ENCODE measurements around the gene FEM1A.
A peak's percentile ranks its signal among the peaks of the same experiment; 100 is the strongest.
"Not testable (repeated sequence)": the region's sequence is repeated elsewhere in the genome, so short reads cannot be mapped to it uniquely, and the experiment has no call there.

Gene FEM1A

GRCh38 chr19:4823577-4823976 lies 32.0 kb downstream of the FEM1A start:
- Histone ChIP-seq H3K36me3 (ENCODE audit: control insufficient read depth, insufficient read depth, low read length) (no peaks in the 10 kb centered on the region), H3K4me1 (ENCODE audit: control insufficient read depth, insufficient read depth, low read length, poor library complexity, severe bottlenecking) (no peaks in the 10 kb centered on the region), H3K9me3 (ENCODE audit: control insufficient read depth, low read length) (no peaks in the 10 kb centered on the region), H3K4me3 (ENCODE audit: insufficient read depth, low read depth, low read length, poor library complexity, severe bottlenecking) (no peak overlapping the region), H3K27ac (ENCODE audit: insufficient read depth, low read length, poor library complexity, severe bottlenecking) (no peak overlapping the region), H3K27me3 (replicated peaks; ENCODE audit: control insufficient read depth, insufficient read depth, low read length, poor library complexity, severe bottlenecking) (no peaks in the 10 kb centered on the region)
- no peak for DNase-seq

- H3K4me3 ChIP-seq (ENCODE audit: insufficient read depth, low read depth, low read length, poor library complexity, severe bottlenecking) = no peak overlapping the region
- peak overlapping the region; percentile 45 for H3K27ac ChIP-seq (ENCODE audit: insufficient read depth, low read length, poor library complexity, severe bottlenecking)
- no peak for DNase-seq
- peaks cover 14% of the 10 kb centered on the region for H3K4me1 ChIP-seq (ENCODE audit: control insufficient read depth, insufficient read depth, low read length, poor library complexity, severe bottlenecking)
- H3K27me3 ChIP-seq (replicated peaks; ENCODE audit: control insufficient read depth, insufficient read depth, low read length, poor library complexity, severe bottlenecking) = no peaks in the 10 kb centered on the region
- no peaks in the 10 kb centered on the region for H3K9me3 ChIP-seq (ENCODE audit: control insufficient read depth, low read length)
- H3K36me3 ChIP-seq (ENCODE audit: control insufficient read depth, insufficient read depth, low read length) = no peaks in the 10 kb centered on the region
Observed at GRCh38 chr19:4829001-4829712, 37.6 kb downstream of the FEM1A start.

GRCh38 chr19:4830332-4830731 lies 38.8 kb downstream of the FEM1A start:
- H3K27me3 ChIP-seq (replicated peaks; ENCODE audit: control insufficient read depth, insufficient read depth, low read length, poor library complexity, severe bottlenecking) = no peaks in the 10 kb centered on the region
- H3K27ac ChIP-seq (ENCODE audit: insufficient read depth, low read length, poor library complexity, severe bottlenecking) = peak overlapping the region; percentile 78
- H3K9me3 ChIP-seq (ENCODE audit: control insufficient read depth, low read length) = no peaks in the 10 kb centered on the region
- no peak for DNase-seq
- H3K4me3 ChIP-seq (ENCODE audit: insufficient read depth, low read depth, low read length, poor library complexity, severe bottlenecking) = peak overlapping the region; percentile 91
- H3K36me3 ChIP-seq (ENCODE audit: control insufficient read depth, insufficient read depth, low read length) = no peaks in the 10 kb centered on the region
- peaks cover 14% of the 10 kb centered on the region for H3K4me1 ChIP-seq (ENCODE audit: control insufficient read depth, insufficient read depth, low read length, poor library complexity, severe bottlenecking)

DNA sequence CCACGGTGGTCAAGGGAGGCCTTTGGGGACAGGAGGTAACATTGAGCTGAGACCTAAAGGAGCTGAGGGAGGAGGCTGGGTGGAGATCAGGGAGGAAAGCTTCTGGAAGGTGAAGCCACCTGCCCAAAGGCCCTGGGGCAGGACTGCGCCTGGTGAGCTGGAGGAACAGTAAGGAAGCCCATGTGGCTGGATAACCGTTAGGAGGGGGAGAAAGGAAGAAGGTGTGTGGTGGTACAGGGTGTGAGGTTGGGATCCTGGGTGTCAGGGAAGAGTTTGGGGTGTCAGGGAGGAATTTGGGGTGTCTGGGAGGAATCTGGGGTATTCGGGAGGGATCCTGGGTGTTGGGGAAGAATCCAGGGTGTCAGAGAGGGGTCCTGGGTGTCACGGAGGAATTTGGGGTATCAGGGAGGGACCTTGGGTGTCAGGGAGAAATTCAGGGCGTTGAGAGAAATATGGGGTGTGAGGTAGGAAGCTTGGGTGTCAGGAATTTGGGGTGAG lies 39.3 kb downstream of the FEM1A start:
- Histone ChIP-seq H3K4me1 (ENCODE audit: control insufficient read depth, insufficient read depth, low read length, poor library complexity, severe bottlenecking) (peaks cover 14% of the 10 kb centered on the region), H3K27ac (ENCODE audit: insufficient read depth, low read length, poor library complexity, severe bottlenecking) (peak overlapping the region; percentile 78), H3K27me3 (replicated peaks; ENCODE audit: control insufficient read depth, insufficient read depth, low read length, poor library complexity, severe bottlenecking) (no peaks in the 10 kb centered on the region), H3K36me3 (ENCODE audit: control insufficient read depth, insufficient read depth, low read length) (no peaks in the 10 kb centered on the region), H3K4me3 (ENCODE audit: insufficient read depth, low read depth, low read length, poor library complexity, severe bottlenecking) (peak overlapping the region; percentile 91), H3K9me3 (ENCODE audit: control insufficient read depth, low read length) (no peaks in the 10 kb centered on the region)
- no peak for DNase-seq

- Histone ChIP-seq H3K36me3 (ENCODE audit: control insufficient read depth, insufficient read depth, low read length) (no peaks in the 10 kb centered on the region), H3K27me3 (replicated peaks; ENCODE audit: control insufficient read depth, insufficient read depth, low read length, poor library complexity, severe bottlenecking) (no peaks in the 10 kb centered on the region), H3K4me3 (ENCODE audit: insufficient read depth, low read depth, low read length, poor library complexity, severe bottlenecking) (peak within 1 kb of the TSS; percentile 91), H3K9me3 (ENCODE audit: control insufficient read depth, low read length) (no peaks in the 10 kb centered on the region), H3K27ac (ENCODE audit: insufficient read depth, low read length, poor library complexity, severe bottlenecking) (peak within 1 kb of the TSS; percentile 78), H3K4me1 (ENCODE audit: control insufficient read depth, insufficient read depth, low read length, poor library complexity, severe bottlenecking) (peaks cover 14% of the 10 kb centered on the region)
- DNase-seq = peak; percentile 75 to 85 (median 81)
Observed at GRCh38 chr19:4831304-4831978, 39.9 kb downstream of the FEM1A start, which contains the start of gene TICAM1. Gene TICAM1 (minus strand): TSS chr19:4831712. CDS start chr19:4818377, 13,335 bp downstream.

DNA sequence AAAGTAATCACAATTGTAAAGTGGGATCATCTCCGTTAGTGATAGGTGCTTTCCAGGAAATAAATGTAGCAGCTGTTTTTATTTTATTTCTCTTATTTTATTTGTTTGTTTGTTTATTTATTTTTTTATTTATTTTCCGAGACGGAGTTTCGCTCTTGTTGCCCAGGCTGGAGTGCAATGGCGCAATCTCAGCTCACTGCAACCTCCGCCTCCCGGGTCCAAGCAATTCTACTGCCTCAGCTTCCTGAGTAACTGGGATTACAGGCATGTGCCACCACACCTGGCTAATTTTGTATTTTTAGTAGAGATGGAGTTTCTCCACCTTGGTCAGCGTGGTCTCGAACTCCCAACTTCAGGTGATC lies 40.4 kb downstream of the FEM1A start:
- peak overlapping the region; percentile 91 for H3K4me3 ChIP-seq (ENCODE audit: insufficient read depth, low read depth, low read length, poor library complexity, severe bottlenecking)

GRCh38 chr19:4832776-4833175 lies 41.2 kb downstream of the FEM1A start:
- peaks cover 14% of the 10 kb centered on the region for H3K4me1 ChIP-seq (ENCODE audit: control insufficient read depth, insufficient read depth, low read length, poor library complexity, severe bottlenecking)
- H3K27ac ChIP-seq (ENCODE audit: insufficient read depth, low read length, poor library complexity, severe bottlenecking) = no peak overlapping the region
- no peak for DNase-seq
- H3K9me3 ChIP-seq (ENCODE audit: control insufficient read depth, low read length) = no peaks in the 10 kb centered on the region
- no peaks in the 10 kb centered on the region for H3K36me3 ChIP-seq (ENCODE audit: control insufficient read depth, insufficient read depth, low read length)
- no peak overlapping the region for H3K4me3 ChIP-seq (ENCODE audit: insufficient read depth, low read depth, low read length, poor library complexity, severe bottlenecking)
- H3K27me3 ChIP-seq (replicated peaks; ENCODE audit: control insufficient read depth, insufficient read depth, low read length, poor library complexity, severe bottlenecking) = no peaks in the 10 kb centered on the region

More for the DNA sequence above, 40.4 kb downstream of the FEM1A start:
- Histone ChIP-seq H3K27ac (ENCODE audit: insufficient read depth, low read length, poor library complexity, severe bottlenecking) (peak overlapping the region; percentile 78), H3K4me1 (ENCODE audit: control insufficient read depth, insufficient read depth, low read length, poor library complexity, severe bottlenecking) (peaks cover 14% of the 10 kb centered on the region)
- not testable (repeated sequence) for H3K9me3 ChIP-seq (ENCODE audit: control insufficient read depth, low read length); H3K36me3 ChIP-seq (ENCODE audit: control insufficient read depth, insufficient read depth, low read length); DNase-seq; H3K27me3 ChIP-seq (replicated peaks; ENCODE audit: control insufficient read depth, insufficient read depth, low read length, poor library complexity, severe bottlenecking)

DNA sequence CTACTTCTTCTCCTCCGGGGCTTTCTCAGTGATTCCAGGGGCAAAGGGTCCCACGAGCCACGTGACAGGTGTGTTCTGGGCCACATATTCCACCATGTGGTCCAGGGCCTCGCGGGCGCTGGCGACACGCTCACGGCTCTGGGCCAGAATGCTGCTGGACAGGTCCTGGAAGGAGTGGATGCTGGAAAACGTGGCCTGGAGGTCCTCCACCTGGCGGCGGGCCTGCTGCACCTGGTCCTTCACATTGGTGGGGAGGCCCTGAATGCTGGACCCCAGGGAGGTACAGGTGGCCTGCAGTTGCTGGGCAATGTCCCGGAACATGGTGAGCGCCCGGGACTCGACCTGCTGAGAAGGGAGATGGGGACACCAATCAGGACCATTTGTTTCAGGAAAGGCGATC lies 47.7 kb downstream of the FEM1A start:
- H3K27me3 ChIP-seq (replicated peaks; ENCODE audit: control insufficient read depth, insufficient read depth, low read length, poor library complexity, severe bottlenecking) = no peaks in the 10 kb centered on the region
- no peak overlapping the region for H3K27ac ChIP-seq (ENCODE audit: insufficient read depth, low read length, poor library complexity, severe bottlenecking)
- H3K36me3 ChIP-seq (ENCODE audit: control insufficient read depth, insufficient read depth, low read length) = no peaks in the 10 kb centered on the region

GRCh38 chr19:4843647-4843965 lies 52.1 kb downstream of the FEM1A start:
- no peak overlapping the region for H3K27ac ChIP-seq (ENCODE audit: insufficient read depth, low read length, poor library complexity, severe bottlenecking)
- H3K27me3 ChIP-seq (replicated peaks; ENCODE audit: control insufficient read depth, insufficient read depth, low read length, poor library complexity, severe bottlenecking) = no peaks in the 10 kb centered on the region
- peaks cover 6% of the 10 kb centered on the region for H3K36me3 ChIP-seq (ENCODE audit: control insufficient read depth, insufficient read depth, low read length)
- no peaks in the 10 kb centered on the region for H3K4me1 ChIP-seq (ENCODE audit: control insufficient read depth, insufficient read depth, low read length, poor library complexity, severe bottlenecking)
- no peak for DNase-seq
- no peaks in the 10 kb centered on the region for H3K9me3 ChIP-seq (ENCODE audit: control insufficient read depth, low read length)
- H3K4me3 ChIP-seq (ENCODE audit: insufficient read depth, low read depth, low read length, poor library complexity, severe bottlenecking) = no peak overlapping the region

More for the DNA sequence above, 47.7 kb downstream of the FEM1A start:
- H3K4me3 ChIP-seq (ENCODE audit: insufficient read depth, low read depth, low read length, poor library complexity, severe bottlenecking) = no peak overlapping the region
- H3K9me3 ChIP-seq (ENCODE audit: control insufficient read depth, low read length) = no peaks in the 10 kb centered on the region
- H3K4me1 ChIP-seq (ENCODE audit: control insufficient read depth, insufficient read depth, low read length, poor library complexity, severe bottlenecking) = no peaks in the 10 kb centered on the region
- DNase-seq = no peak

Measured in effector memory CD4-positive, alpha-beta T cell (primary cell).